Measurements from ENCODE around the gene PRKD1. TPM values are rescaled to one million over a fixed set of nuclear protein-coding genes. Genes with fewer than 3 reads are reported as not detected.

The PRKD1 gene
- total RNA-seq, 2 experiments from 2014 or later, result not detected

DNA sequence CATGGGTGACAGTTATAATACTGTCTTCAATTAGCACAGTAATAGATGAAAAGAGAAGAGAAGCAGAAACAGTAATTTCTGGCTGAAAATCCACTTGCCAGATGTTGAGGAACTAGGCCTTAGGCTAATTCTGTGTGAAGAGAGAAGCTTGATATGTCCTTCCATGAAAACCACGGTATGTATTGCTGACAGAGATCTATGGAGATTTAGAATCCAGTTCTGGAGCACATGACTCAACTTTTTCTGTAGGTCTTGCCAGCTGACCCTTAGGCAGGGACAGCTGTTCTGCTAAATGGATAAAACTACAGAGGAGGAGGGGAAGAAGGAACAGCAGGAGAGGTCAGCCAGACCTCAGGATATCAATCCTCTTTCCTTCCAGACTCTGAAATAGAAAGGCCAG, 211.5 kb downstream of the PRKD1 start:
- TF ChIP-seq, protein P1, sequence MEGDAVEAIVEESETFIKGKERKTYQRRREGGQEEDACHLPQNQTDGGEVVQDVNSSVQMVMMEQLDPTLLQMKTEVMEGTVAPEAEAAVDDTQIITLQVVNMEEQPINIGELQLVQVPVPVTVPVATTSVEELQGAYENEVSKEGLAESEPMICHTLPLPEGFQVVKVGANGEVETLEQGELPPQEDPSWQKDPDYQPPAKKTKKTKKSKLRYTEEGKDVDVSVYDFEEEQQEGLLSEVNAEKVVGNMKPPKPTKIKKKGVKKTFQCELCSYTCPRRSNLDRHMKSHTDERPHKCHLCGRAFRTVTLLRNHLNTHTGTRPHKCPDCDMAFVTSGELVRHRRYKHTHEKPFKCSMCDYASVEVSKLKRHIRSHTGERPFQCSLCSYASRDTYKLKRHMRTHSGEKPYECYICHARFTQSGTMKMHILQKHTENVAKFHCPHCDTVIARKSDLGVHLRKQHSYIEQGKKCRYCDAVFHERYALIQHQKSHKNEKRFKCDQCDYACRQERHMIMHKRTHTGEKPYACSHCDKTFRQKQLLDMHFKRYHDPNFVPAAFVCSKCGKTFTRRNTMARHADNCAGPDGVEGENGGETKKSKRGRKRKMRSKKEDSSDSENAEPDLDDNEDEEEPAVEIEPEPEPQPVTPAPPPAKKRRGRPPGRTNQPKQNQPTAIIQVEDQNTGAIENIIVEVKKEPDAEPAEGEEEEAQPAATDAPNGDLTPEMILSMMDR (IDR thresholded peaks at IDR 0.05), result no peak
- ChIA-PET CTCF (no interaction called here), POLR2A (no interaction called here)
- DNase-seq, result no peak
- no peaks in the 10 kb centered on the region for H3K9me3 ChIP-seq (ENCODE audit: control insufficient read depth in 1 of 2, insufficient read depth in 1 of 2, low read length in 2 of 2)
- no peak overlapping the region for H3K27ac ChIP-seq (ENCODE audit: low read depth in 1 of 2, low read length in 2 of 2)
- ATAC-seq (ENCODE audit: poor library complexity), result no peak
- intact Hi-C loops (cut with DNase I, micrococcal nuclease), result no loop called here
- no peak overlapping the region for H3K4me3 ChIP-seq (ENCODE audit: low read length)
- Mint-ChIP-seq H3K27me3 (no peaks in the 10 kb centered on the region), H3K9me3 (peaks cover 7% of the 10 kb centered on the region), H3K27ac (no peak overlapping the region), H3K4me1 (ENCODE audit: low read depth) (no peaks in the 10 kb centered on the region), H3K4me3 (no peak overlapping the region), H3K36me3 (ENCODE audit: low read depth) (no peaks in the 10 kb centered on the region)
- H3K27me3 ChIP-seq (ENCODE audit: control insufficient read depth in 1 of 2, insufficient read depth in 2 of 2, low read length in 2 of 2), result no peaks in the 10 kb centered on the region
- no peaks in the 10 kb centered on the region for H3K36me3 ChIP-seq (ENCODE audit: insufficient read depth, low read length)
- H3K4me1 ChIP-seq (ENCODE audit: insufficient read depth, low read length), result no peaks in the 10 kb centered on the region

DNA sequence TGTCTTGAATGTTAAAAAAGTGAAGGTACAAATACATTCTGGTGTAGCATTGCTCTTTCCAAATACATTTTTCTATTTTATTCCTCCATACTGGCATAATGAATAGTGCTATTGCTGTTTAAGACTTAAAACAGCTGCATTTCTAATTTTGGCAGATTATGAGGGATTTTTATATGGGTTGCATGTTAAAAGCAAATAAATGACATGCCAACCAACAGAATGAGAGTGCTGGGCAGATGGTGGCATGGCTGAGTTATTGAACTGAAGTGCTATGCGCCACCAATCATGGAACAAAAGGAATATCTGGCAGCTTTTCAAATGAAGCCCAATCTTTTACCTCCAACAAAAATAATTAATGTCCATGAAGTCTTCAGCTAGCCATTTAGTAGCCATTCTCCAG, 215.0 kb downstream of the PRKD1 start:
- H3K4me1 ChIP-seq (ENCODE audit: insufficient read depth, low read length), result no peaks in the 10 kb centered on the region
- no peaks in the 10 kb centered on the region for H3K36me3 ChIP-seq (ENCODE audit: insufficient read depth, low read length)
- H3K9me3 Mint-ChIP-seq, result peaks cover 9% of the 10 kb centered on the region
- no peak for ATAC-seq (ENCODE audit: poor library complexity)
- no peak overlapping the region for H3K4me3 ChIP-seq (ENCODE audit: low read length)
- no peaks in the 10 kb centered on the region for H3K27me3 ChIP-seq (ENCODE audit: control insufficient read depth in 1 of 2, insufficient read depth in 2 of 2, low read length in 2 of 2)
- ChIA-PET CTCF (no interaction called here), POLR2A (no interaction called here)
- intact Hi-C loops (cut with DNase I, micrococcal nuclease), result no loop called here
- no peak overlapping the region for H3K27ac ChIP-seq (ENCODE audit: low read depth in 1 of 2, low read length in 2 of 2)
- TF ChIP-seq, protein P1 (IDR thresholded peaks at IDR 0.05), result no peak
- H3K4me1 Mint-ChIP-seq (ENCODE audit: low read depth), result no peaks in the 10 kb centered on the region
- no peak for DNase-seq
- H3K36me3 Mint-ChIP-seq (ENCODE audit: low read depth), result no peaks in the 10 kb centered on the region
- no peak overlapping the region for H3K27ac Mint-ChIP-seq
- peaks cover 0 to 4% of the 10 kb centered on the region in 2 experiments for H3K9me3 ChIP-seq (ENCODE audit: control insufficient read depth in 1 of 2, insufficient read depth in 1 of 2, low read length in 2 of 2)
- H3K4me3 Mint-ChIP-seq, result no peak overlapping the region
- no peaks in the 10 kb centered on the region for H3K27me3 Mint-ChIP-seq

DNA sequence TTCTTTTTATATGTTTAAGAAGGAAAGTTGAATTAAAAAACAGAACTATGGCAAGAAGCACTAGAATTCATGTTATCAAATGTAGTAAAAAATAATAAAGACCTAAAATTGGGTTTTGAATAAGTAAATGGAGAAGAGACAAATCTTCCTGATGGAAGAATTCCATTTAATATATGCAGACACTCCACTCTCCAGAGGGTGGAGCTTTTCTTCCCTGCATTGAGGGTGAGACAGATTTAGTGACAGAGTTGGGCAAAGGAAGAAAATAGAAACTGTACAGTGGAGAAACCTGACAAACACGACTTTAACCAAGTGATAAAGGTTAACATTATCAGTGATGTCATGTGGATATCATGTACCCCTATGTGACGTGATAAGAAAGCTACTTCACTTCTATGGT, 217.6 kb downstream of the PRKD1 start:
- Mint-ChIP-seq H3K36me3 (ENCODE audit: low read depth) (no peaks in the 10 kb centered on the region), H3K4me3 (no peak overlapping the region), H3K27me3 (no peaks in the 10 kb centered on the region), H3K4me1 (ENCODE audit: low read depth) (no peaks in the 10 kb centered on the region), H3K27ac (no peak overlapping the region), H3K9me3 (peaks cover 14% of the 10 kb centered on the region)
- TF ChIP-seq, protein P1 (IDR thresholded peaks at IDR 0.05), result no peak
- no peak overlapping the region for H3K27ac ChIP-seq (ENCODE audit: low read depth in 1 of 2, low read length in 2 of 2)
- H3K9me3 ChIP-seq (ENCODE audit: control insufficient read depth in 1 of 2, insufficient read depth in 1 of 2, low read length in 2 of 2), result peaks cover 0 to 6% of the 10 kb centered on the region in 2 experiments
- no peaks in the 10 kb centered on the region for H3K36me3 ChIP-seq (ENCODE audit: insufficient read depth, low read length)
- CTCF ChIA-PET, result no interaction called here
- H3K27me3 ChIP-seq (ENCODE audit: control insufficient read depth in 1 of 2, insufficient read depth in 2 of 2, low read length in 2 of 2), result no peaks in the 10 kb centered on the region
- no peak overlapping the region for H3K4me3 ChIP-seq (ENCODE audit: low read length)
- DNase-seq (no peak), ATAC-seq (ENCODE audit: poor library complexity) (no peak)
- POLR2A ChIA-PET, result no interaction called here
- intact Hi-C loops (cut with DNase I, micrococcal nuclease), result no loop called here
- no peaks in the 10 kb centered on the region for H3K4me1 ChIP-seq (ENCODE audit: insufficient read depth, low read length)
